Activated CD4-positive, alpha-beta T cell treated with anti-CD3 and anti-CD28 coated beads for 1 hour (primary cell): Measurements from ENCODE around the gene RBMS2.
"Not testable (repeated sequence)": the region's sequence is repeated elsewhere in the genome, so short reads cannot be mapped to it uniquely, and the experiment has no call there.

Experiments
- DNase-seq: peaks from one replicate; pipeline ENCODE4 v3.0.0-alpha.2; 2020

RBMS2 gene

DNA sequence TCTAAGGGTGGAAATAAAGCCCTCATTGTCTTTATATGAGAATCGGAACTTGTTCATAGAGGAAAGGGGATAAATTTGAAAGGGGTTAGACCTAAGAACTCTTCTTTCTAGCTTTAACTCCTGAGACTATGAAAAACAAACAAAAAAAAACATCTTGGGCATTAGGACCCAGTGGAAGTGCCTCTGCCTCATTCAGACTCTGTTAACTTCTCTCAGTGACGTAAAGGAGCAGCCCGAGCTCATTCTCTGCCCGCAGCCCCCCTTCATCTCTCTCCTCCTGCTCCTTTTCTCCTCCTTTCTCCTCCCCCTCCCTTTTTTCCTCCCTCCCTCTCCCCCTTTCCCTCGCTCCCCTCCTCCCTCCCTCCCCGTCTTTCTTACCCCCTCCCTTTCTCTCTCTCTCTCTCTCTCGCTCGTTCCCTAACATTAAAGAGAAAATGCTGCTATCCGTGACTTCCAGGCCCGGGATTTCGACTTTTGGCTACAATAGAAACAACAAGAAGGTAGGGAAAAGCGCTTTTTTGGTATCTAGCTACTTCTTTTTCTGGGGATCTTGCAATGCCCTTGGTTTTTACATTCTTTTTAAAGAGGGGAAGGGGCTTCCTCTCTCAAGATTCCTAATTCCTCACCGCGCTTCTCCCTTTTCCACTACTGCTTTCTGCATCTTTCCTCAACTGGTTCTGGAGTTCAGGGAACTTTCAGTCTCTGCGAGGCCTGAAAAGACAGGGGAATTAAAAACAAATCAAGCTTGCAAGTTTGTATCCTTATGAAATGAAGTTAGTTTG lies at the start of gene RBMS2:
Gene RBMS2, plus strand, starts transcription at position 231 of the 782 bp plus-strand sequence. Its CDS starts 204 bp downstream, at position 435.
- peak; percentile 11 for DNase-seq

- DNase-seq: no peak
Measured at GRCh38 chr12:56474389-56474788, 47.2 kb upstream of the RBMS2 start.

DNA sequence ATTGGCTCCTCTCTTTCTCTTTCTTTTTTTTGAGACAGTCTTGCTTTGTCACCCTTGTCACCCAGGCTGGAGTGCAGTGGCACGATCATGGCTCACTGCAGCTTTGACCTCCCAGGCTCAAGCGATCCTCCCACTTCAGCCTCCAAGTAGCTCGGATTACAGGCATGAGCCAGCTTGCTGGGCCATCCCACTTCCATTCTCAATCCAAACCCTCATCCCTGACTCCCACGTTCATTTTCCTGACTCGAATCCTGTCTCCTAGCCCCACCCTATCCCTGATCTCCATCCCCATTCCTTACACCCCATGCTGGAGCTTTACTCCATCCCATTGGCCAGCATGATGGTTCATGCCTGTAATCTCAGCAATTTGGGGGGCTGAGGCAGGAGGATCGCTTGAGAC lies 45.5 kb upstream of the RBMS2 start:
- no peak for DNase-seq

DNA sequence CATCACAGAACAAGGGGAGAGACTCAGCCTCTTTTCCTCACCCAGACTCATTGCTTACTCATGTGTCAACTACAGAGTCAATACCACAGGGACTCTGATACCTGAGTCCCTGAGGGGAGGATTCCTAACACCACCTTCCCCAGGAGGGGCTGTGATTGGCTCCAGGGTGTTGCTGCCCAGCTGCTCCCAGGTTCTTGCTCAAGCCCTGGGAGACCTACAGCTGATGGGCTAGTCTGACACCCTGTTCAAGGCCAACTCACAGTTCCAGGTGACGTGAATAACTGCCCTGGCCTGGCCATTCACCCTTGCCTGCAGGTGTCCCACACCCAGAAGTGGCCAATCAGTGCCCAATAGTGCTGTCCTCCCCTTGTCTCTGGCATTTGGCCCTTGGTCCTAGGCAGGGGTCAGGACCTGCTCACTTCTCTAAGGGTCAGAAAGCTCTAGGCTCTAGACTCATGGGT lies 44.6 kb upstream of the RBMS2 start:
- DNase-seq: no peak

- no peak for DNase-seq
Measured at GRCh38 chr12:56477521-56478225, 43.9 kb upstream of the RBMS2 start.

DNA sequence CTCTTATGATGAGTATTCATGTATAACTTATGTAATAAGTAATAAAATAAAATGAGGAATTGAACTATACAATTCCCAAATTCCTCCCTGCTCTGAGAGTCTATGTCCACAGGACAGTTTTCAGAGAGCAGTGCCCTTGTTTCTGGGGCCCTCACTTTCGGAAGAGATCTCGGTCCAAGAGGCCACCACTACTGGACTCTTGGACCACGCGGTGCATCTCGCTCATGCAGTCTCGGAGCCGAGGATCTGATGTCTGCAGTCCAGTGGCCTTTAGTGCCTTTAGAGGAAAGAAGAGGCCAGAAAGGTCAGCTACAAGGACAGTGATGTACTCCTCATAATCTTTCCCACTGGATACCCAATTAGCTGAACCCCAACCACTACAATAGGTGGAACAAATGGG lies 42.0 kb upstream of the RBMS2 start:
- DNase-seq: no peak

GRCh38 chr12:56484566-56484965 lies 37.1 kb upstream of the RBMS2 start:
- no peak for DNase-seq

DNA sequence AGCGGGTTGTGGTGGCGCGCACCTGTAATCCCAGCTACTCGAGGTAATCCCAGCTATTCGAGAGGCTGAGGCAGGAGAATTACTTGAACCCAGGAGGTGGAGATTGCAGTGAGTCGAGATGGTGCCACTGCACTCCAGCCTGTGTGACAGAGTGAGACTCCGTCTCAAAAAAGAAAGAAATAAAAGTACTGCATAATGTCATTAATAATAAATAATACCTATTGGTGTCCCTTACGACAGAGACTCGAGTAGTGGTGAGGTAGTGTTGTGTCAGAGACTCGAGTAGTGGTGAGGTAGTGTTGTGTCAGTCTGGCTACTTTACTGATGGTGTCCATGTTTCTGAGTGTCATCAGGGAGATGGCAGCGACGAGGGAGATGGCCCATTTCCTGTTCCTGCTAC lies 34.9 kb upstream of the RBMS2 start:
- DNase-seq: no peak

- no peak for DNase-seq
Measured at GRCh38 chr12:56487448-56488040, 34.1 kb upstream of the RBMS2 start.

GRCh38 chr12:56488041-56488955 lies 33.3 kb upstream of the RBMS2 start, which contains the start of gene GLS2:
Gene GLS2, minus strand, starts transcription at chr12:56488161. Its CDS starts 43 bp downstream, at chr12:56488118.
- peak; percentile 57 for DNase-seq

GRCh38 chr12:56490360-56490759 lies 31.3 kb upstream of the RBMS2 start:
- no peak for DNase-seq

GRCh38 chr12:56493409-56494105 lies 28.1 kb upstream of the RBMS2 start:
- DNase-seq: not testable (repeated sequence)

- DNase-seq: not testable (repeated sequence)
Measured at GRCh38 chr12:56494106-56494415, 27.6 kb upstream of the RBMS2 start.

DNA sequence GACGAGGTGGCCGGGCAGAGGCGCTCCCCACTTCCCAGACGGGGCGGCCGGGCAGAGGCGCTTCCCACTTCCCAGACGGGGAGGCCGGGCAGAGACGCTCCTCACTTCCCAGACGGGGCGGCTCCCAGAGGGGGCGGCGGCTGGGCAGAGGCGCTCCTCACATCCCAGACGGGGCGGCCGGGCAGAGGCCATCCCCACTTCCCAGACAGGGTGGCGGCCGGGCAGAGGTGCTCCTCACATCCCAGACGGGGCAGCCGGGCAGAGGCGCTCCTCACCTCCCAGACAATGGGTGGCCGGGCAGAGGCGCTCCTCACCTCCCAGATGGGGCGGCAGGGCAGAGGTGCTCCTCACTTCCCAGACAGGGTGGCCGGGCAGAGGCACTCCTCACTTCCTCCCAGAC lies 27.1 kb upstream of the RBMS2 start:
- not testable (repeated sequence) for DNase-seq

DNA sequence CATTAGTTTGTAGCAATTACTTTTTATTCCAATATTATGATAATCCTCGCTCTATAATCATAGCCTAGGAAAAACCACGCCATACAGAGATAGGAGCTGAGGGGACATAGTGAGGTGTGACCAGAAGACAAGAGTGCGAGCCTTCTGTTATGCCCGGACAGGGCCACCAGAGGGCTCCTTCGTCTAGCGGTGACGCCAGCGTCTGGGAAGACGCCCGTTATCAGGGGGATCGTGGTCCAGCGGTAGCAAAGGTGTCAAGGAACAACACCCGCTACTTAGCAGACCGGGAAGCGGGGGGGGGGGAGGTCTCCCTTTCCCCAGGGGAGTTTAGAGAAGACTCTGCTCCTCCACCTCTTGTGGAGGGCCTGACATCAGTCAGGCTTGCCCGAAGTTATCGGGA lies 24.9 kb upstream of the RBMS2 start:
- DNase-seq: peak; percentile 48

DNA sequence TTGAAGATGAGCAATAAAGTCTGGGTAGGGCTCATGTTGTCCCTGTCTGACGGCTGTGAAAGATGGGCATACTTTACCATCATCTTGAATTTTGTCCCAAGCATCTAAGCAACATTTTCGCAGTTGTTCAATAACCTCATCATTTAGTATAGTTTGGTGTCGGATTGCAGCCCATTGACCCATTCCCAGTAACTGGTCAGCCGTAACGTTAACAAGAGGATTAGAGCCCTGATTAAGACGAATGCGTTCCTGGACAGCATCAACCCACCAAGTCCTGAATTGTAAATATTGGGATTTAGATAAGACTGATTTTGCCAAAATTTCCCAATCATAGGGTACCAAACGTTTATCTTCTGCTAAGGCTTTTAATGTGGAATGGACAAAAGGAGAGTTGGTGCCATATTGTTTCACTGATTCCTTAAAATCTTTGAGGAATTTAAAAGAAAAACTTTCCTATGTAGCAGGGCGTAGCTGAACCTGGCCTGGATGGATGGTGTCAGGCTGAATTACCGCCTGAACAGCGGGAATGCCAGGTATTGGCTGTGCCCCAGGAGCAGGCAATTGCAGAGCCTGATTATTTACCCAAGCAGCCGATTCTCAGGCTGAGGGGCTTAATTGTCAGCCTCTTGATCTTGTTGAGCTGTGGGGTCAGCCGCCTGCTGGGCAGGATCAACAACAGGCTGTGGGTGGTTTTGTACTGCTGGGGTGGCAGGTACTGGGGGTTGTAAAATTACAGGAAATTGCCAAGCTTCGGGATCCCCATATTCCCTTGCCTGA lies 23.3 kb upstream of the RBMS2 start:
- DNase-seq: not testable (repeated sequence)

DNA sequence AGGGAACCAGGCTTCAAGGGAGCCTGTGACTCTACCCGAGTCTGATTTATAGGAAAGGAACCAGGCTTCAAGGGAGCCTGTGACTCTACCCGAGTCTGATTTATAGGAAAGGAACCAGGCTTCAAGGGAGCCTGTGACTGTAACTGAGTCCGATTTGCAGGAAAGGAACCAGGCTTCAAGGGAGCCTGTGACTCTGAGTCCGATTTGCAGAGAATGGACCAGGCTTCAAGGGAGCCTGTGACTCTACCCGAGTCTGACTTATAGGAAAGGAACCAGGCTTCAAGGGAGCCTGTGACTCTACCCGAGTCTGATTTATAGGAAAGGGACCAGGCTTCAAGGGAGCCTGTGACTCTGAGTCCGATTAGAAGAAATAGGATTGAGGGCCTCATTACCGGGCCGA lies 22.2 kb upstream of the RBMS2 start:
- DNase-seq: not testable (repeated sequence)

DNA sequence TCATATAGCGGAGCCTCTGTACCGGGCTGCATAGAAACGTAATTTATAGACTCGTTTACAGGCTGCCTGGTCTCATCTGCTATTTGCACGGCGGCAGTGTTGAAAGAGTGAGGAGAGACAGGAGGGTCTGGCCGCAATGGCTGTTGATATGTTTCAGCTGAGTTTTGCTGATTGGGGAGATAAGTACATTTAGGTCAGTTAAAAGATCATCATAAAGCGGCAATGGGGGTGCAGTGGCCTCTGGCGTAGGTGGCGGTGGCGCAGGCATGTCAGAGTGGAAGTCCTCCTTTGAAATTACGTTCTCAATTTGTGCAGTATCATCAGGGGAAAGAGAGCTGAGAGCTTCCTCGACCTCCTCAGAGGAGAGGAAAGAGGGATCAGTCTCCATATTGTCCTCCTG lies 21.7 kb upstream of the RBMS2 start:
- DNase-seq: not testable (repeated sequence)

- no peak for DNase-seq
Measured at GRCh38 chr12:56510786-56511185, 10.8 kb upstream of the RBMS2 start.

- not testable (repeated sequence) for DNase-seq
Measured at GRCh38 chr12:56514014-56514318, 7.7 kb upstream of the RBMS2 start.

- DNase-seq: no peak
Measured at GRCh38 chr12:56517854-56518253, 3.8 kb upstream of the RBMS2 start.
